Neural cell (in vitro differentiated cells): Measurements from ENCODE around the gene C11orf86. TPM values are rescaled to one million over a fixed set of nuclear protein-coding genes. Genes with fewer than 3 reads are reported as not detected.

ENCODE experiments used
- H2AFZ ChIP-seq: fragments of 200-600, 300-800 bp; sonication (generic), shearing (Covaris generic); 2 replicates; pipeline ENCODE4 v1.6.0; 2014; ENCODE audit warnings: low read depth, mild to moderate bottlenecking, antibody characterized with exemption, low read length, moderate library complexity
- H3F3A ChIP-seq: fragments of 200-600 bp; shearing (Covaris generic); 2 replicates; pipeline ENCODE4 v1.6.1; 2016; ENCODE audit warnings: mild to moderate bottlenecking, moderate library complexity, mixed read lengths, antibody characterized with exemption, low read length; ENCODE audit not compliant: insufficient read depth, poor library complexity, severe bottlenecking
- H3K27ac ChIP-seq: fragments of 200-600, 300-800 bp; sonication (generic), shearing (Covaris generic); 2 replicates; pipeline ENCODE4 v1.5.1; 2014; ENCODE audit warnings: mild to moderate bottlenecking, low read length, moderate library complexity
- H3K27me3 ChIP-seq: fragments of 300-800, 200-600 bp; sonication (generic), shearing (Covaris generic); 2 replicates; pipeline ENCODE4 v1.6.0; 2014; ENCODE audit warnings: mild to moderate bottlenecking, low read depth, low read length, moderate library complexity; ENCODE audit not compliant: insufficient read depth
- H3K36me3 ChIP-seq: fragments of 300-800, 200-600 bp; sonication (generic), shearing (Covaris generic); 2 replicates; pipeline ENCODE4 v1.5.1; 2014; ENCODE audit warnings: mild to moderate bottlenecking, antibody characterized with exemption, low read length, moderate library complexity; ENCODE audit not compliant: insufficient read depth
- H3K4me2 ChIP-seq: fragments of 300-800, 200-600 bp; sonication (generic), shearing (Covaris generic); 2 replicates; pipeline ENCODE4 v1.6.0; 2014; ENCODE audit warnings: mild to moderate bottlenecking, low read length
- H3K4me3 ChIP-seq: fragments of 300-800, 200-600 bp; sonication (generic), shearing (Covaris generic); 2 replicates; pipeline ENCODE4 v1.5.1; 2014; ENCODE audit warnings: mild to moderate bottlenecking, low read length, moderate library complexity
- H3K79me2 ChIP-seq: fragments of 200-600 bp; shearing (Covaris generic); replicated peaks from 2 replicates; pipeline ENCODE4 v1.6.0; 2014; ENCODE audit warnings: mild to moderate bottlenecking, low read length, moderate library complexity; ENCODE audit not compliant: insufficient read depth
- H3K9ac ChIP-seq: fragments of 300-800, 200-600 bp; sonication (generic), shearing (Covaris generic); 2 replicates; pipeline ENCODE4 v1.6.1; 2016; ENCODE audit warnings: mild to moderate bottlenecking, low read length, mixed read lengths
- H3K9me2 ChIP-seq: fragments of 200-600 bp; shearing (Covaris generic); 2 replicates; pipeline ENCODE4 v1.6.1; 2016; ENCODE audit warnings: mild to moderate bottlenecking, low read length, mixed read lengths; ENCODE audit not compliant: insufficient read depth
- H3K9me3 ChIP-seq: fragments of 200-600, 300-800 bp; sonication (generic), shearing (Covaris generic); 2 replicates; pipeline ENCODE4 v1.6.1; 2016; ENCODE audit warnings: mild to moderate bottlenecking, mixed run types, low read length, moderate library complexity, mixed read lengths
- H4K20me1 ChIP-seq: fragments of 200-600 bp; shearing (Covaris generic); 2 replicates; pipeline ENCODE4 v1.6.1; 2016; ENCODE audit warnings: mild to moderate bottlenecking, mixed run types; ENCODE audit not compliant: insufficient read depth
- CTCF ChIP-seq: fragments of 450-650 bp; IDR thresholded peaks from 2 replicates; pipeline ENCODE4 v1.5.1; 2014; ENCODE audit warnings: antibody characterized with exemption, mild to moderate bottlenecking, moderate library complexity; ENCODE audit not compliant: poor library complexity, severe bottlenecking
- EZH2 ChIP-seq: fragments of 200-600, 300-800 bp; shearing (Covaris generic), sonication (generic); IDR thresholded peaks from 2 replicates; pipeline ENCODE4 v1.6.1; 2014; ENCODE audit warnings: antibody characterized with exemption, low read length, borderline replicate concordance, mild to moderate bottlenecking; ENCODE audit not compliant: insufficient read depth, poor library complexity, severe bottlenecking
- MXI1 ChIP-seq: fragments of 450-650 bp; conservative IDR thresholded peaks from 2 replicates; pipeline ENCODE4 v1.6.1; 2014; ENCODE audit warnings: antibody characterized with exemption, mild to moderate bottlenecking; ENCODE audit not compliant: poor library complexity, severe bottlenecking
- POLR2AphosphoS5 ChIP-seq: IDR thresholded peaks from 2 replicates; pipeline ENCODE4 v1.6.1; 2012
- RAD21 ChIP-seq: fragments of 450-650 bp; conservative IDR thresholded peaks from 2 replicates; pipeline ENCODE4 v1.6.1; 2014; ENCODE audit warnings: antibody characterized with exemption, mild to moderate bottlenecking, moderate library complexity
- SMC3 ChIP-seq: fragments of 450-650 bp; conservative IDR thresholded peaks from 2 replicates; pipeline ENCODE4 v1.6.1; 2014; ENCODE audit warnings: antibody characterized with exemption, mild to moderate bottlenecking, moderate library complexity; ENCODE audit not compliant: poor library complexity
- TAF1 ChIP-seq: IDR thresholded peaks from 2 replicates; pipeline ENCODE4 v1.6.1; 2012; ENCODE audit warnings: low read depth
- polyA plus RNA-seq: library from polyadenylated mRNA; depleted of rRNA; stranded (reverse); fragments of >200 nt; gene quantifications from 2 replicates; pipeline ENCODE4 v1.2.3, GENCODE V29; 2014
- TF ChIP-seq, protein P1 (sequence below): IDR thresholded peaks from 2 replicates; pipeline ENCODE4 v1.6.1; 2012; ENCODE audit warnings: borderline replicate concordance

Gene C11orf86
- polyA plus RNA-seq, 1 donor from 2014 or later = not detected

DNA sequence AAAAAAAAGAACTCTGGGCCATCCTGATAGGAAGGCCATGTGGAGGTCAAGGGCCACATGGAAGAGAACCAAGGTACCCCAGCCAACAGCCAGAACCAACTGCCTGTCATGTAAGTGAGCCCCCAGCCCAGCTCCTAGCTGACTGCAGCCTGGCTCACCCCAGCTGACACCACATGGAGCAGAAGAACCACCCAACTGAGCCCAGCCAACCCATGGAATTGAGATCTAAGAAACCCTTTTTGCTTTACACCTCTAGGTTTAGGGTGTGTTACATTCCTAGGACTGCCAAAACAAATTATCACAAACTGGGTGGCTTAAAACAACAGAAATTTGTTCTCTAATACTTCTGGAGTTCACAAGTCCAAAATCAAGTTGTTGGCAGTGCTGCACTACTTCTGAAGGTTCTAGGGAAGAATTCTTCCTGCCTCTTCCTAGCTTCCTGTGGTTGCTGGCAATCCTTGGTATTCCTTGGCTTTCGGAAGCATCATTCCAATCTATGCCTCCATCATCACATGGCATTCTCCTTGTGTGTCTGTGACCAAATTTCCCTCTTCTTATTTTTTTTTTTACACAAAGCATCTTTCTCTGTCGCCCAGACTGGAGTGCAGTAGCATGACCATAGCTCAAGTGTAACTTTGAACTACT, 4.4 kb downstream of the C11orf86 start:
- H3K27ac ChIP-seq = no peak overlapping the region
- H2AFZ ChIP-seq = no peak overlapping the region
- no peaks in the 10 kb centered on the region for H3K79me2 ChIP-seq
- no peaks in the 10 kb centered on the region for H3K9me3 ChIP-seq
- no peaks in the 10 kb centered on the region for H3K9me2 ChIP-seq
- H4K20me1 ChIP-seq = no peaks in the 10 kb centered on the region
- no peaks in the 10 kb centered on the region for H3K27me3 ChIP-seq
- no peak overlapping the region for H3K4me2 ChIP-seq
- H3K4me3 ChIP-seq = no peak overlapping the region
- no peaks in the 10 kb centered on the region for H3K36me3 ChIP-seq
- no peaks in the 10 kb centered on the region for H3F3A ChIP-seq
- H3K9ac ChIP-seq = no peak overlapping the region
- TF ChIP-seq TAF1 = no peak
- TF ChIP-seq EZH2 = no peak
- no peak for TF ChIP-seq CTCF
- no peak for TF ChIP-seq MXI1
- TF ChIP-seq POLR2AphosphoS5 = no peak
- no peak for TF ChIP-seq SMC3
- TF ChIP-seq, protein P1, sequence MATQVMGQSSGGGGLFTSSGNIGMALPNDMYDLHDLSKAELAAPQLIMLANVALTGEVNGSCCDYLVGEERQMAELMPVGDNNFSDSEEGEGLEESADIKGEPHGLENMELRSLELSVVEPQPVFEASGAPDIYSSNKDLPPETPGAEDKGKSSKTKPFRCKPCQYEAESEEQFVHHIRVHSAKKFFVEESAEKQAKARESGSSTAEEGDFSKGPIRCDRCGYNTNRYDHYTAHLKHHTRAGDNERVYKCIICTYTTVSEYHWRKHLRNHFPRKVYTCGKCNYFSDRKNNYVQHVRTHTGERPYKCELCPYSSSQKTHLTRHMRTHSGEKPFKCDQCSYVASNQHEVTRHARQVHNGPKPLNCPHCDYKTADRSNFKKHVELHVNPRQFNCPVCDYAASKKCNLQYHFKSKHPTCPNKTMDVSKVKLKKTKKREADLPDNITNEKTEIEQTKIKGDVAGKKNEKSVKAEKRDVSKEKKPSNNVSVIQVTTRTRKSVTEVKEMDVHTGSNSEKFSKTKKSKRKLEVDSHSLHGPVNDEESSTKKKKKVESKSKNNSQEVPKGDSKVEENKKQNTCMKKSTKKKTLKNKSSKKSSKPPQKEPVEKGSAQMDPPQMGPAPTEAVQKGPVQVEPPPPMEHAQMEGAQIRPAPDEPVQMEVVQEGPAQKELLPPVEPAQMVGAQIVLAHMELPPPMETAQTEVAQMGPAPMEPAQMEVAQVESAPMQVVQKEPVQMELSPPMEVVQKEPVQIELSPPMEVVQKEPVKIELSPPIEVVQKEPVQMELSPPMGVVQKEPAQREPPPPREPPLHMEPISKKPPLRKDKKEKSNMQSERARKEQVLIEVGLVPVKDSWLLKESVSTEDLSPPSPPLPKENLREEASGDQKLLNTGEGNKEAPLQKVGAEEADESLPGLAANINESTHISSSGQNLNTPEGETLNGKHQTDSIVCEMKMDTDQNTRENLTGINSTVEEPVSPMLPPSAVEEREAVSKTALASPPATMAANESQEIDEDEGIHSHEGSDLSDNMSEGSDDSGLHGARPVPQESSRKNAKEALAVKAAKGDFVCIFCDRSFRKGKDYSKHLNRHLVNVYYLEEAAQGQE = no peak
- no peak for TF ChIP-seq RAD21

GRCh38 chr11:66981976-66982578, 7.0 kb downstream of the C11orf86 start:
- H3K9me3 ChIP-seq = no peaks in the 10 kb centered on the region
- no peak overlapping the region for H3K4me3 ChIP-seq
- TF ChIP-seq, protein P1 = no peak
- TF ChIP-seq TAF1 = no peak
- no peak for TF ChIP-seq POLR2AphosphoS5
- no peak overlapping the region for H3K9ac ChIP-seq
- H3K27me3 ChIP-seq = no peaks in the 10 kb centered on the region
- no peaks in the 10 kb centered on the region for H3K36me3 ChIP-seq
- no peaks in the 10 kb centered on the region for H3K79me2 ChIP-seq
- no peaks in the 10 kb centered on the region for H3K9me2 ChIP-seq
- H3F3A ChIP-seq = no peaks in the 10 kb centered on the region
- H3K27ac ChIP-seq = no peak overlapping the region
- no peak overlapping the region for H3K4me2 ChIP-seq
- H2AFZ ChIP-seq = no peak overlapping the region
- no peaks in the 10 kb centered on the region for H4K20me1 ChIP-seq
